OCI-LY3 (cell line): Measurements from ENCODE around the gene PLEKHD1.

Experiments used
- CTCF ChIP-seq: fragments of 200-600, 300-600 bp; sonication (generic); IDR thresholded peaks from 2 replicates; pipeline ENCODE4 v1.5.1; 2014; ENCODE audit warnings: antibody characterized with exemption, low read length, low read depth
- EZH2phosphoT487 ChIP-seq: fragments of 200-600 bp; shearing (Covaris generic); IDR thresholded peaks from 2 replicates; pipeline ENCODE4 v1.6.1; 2018; ENCODE audit warnings: antibody characterized with exemption, mixed run types, low read depth

- TF ChIP-seq CTCF (no peak), EZH2phosphoT487 (no peak)
Measured at GRCh38 chr14:69536971-69537370, 52.4 kb downstream of the PLEKHD1 start.
